ENCODE measurements around the gene CYBC1.
"Not testable (repeated sequence)": the region's sequence is repeated elsewhere in the genome, so short reads cannot be mapped to it uniquely, and the experiment has no call there.

The CYBC1 gene

GRCh38 chr17:82477934-82478333 lies 27.4 kb upstream of the CYBC1 start:
- no peak for DNase-seq (ENCODE audit: low spot score)

- no peak for DNase-seq (ENCODE audit: low spot score)
Observed at GRCh38 chr17:82475458-82475857, 24.9 kb upstream of the CYBC1 start.

DNA sequence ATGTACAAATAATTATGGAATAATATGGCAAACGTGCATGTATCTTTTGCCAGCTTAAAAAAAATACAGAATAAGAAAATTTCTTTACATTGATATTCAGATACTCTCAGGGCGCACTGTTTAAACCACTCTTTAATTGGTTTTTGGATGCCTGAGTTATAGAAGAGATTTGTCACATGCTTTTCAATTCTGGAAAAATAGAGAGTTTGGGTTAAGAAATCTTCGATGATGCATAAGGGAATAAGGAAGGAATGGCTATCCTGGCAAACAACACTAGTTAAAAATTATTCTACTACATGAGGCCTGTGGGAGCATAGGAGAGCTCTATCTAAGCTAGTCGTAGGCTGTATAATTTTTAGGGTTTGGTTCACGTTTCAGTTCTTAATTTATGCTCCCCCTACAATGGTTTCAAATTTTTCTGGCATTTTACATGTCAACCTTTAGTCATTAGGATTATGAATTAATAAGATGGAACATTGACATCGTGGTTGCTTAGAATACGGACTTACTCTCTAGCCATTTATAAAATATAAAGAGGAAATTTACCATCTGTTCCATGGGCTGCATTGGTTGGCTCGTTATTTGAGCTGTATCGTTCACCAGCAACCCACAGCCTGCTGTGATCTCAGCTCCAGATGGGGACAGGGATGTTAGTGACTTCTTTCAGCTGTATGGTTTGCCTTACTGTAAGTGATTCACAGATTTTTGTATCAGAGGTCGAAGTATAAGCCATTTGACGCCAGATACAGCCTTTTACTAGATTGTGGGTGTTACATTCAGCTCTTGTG lies 23.9 kb upstream of the CYBC1 start:
- DNase-seq (ENCODE audit: low spot score) = no peak

DNA sequence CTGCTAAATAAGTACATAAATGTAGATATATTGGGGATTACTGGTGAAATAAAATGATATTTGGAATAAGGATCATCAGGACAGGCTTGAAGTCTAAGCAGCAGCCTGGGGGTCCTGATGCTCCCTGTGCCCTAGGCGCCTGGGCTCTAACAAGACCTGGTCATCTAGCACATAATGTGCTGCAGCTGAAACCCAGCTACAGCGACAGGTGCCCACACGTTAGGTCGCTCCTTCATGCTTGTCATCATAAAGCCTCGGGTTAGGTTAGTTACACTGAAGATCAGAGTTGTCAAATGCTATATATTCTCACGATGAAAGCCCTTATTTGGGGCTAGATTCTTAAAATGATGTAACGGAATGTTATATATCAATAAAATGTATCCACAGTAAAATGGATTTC lies 19.5 kb upstream of the CYBC1 start:
- DNase-seq (ENCODE audit: low spot score) = no peak

- no peak for DNase-seq (ENCODE audit: low spot score)
Observed at GRCh38 chr17:82468692-82469091, 18.1 kb upstream of the CYBC1 start.

DNA sequence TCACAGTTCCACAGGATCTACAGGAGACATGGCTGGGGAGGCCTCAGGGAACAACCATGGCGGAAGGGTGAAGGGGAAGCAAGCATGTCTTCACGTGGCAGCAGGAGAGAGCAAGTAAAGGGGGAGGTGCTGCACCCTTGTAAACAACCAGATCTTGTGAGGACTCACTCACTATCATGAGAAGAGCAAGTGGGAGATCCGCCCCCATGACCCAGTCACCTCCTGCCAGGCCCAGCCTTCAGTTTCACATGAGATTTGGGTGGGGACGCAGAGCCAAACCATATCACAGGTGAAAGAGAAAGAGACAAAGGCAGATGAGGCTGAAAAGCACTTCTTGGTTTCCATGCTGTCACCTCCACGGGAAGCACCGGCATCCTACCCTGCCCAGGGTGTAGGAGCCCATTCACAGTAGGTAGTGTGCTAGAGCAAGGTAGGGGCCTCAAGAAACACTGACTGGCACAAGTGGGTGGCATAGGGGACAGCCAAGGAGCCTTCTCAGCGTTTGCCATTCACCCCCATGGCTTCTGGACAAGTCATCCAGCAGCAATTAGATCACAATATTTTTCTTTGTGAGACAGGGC lies 14.6 kb upstream of the CYBC1 start:
- no peak for DNase-seq (ENCODE audit: low spot score)

DNA sequence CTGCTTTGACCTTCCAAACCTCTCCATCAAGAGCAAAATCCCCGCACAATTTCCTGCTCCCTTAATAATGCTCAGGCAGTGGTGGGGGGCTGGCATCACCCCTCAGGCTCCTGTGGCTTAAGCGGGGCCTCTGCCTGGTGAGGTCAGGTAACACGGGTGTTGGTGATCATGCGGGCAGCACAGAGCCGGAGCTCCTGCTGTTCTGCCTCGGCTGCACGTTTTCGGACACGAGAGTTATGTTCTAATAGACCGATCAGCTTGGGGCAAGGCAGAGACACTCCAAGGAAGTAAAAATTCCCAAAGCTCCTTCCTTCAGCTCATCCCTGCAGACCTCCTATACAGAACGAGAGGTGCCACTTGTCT lies 14.0 kb upstream of the CYBC1 start:
- no peak for DNase-seq (ENCODE audit: low spot score)

- no peak for DNase-seq (ENCODE audit: low spot score)
Observed at GRCh38 chr17:82463925-82464566, 13.5 kb upstream of the CYBC1 start.

GRCh38 chr17:82463391-82463790 lies 12.8 kb upstream of the CYBC1 start:
- no peak for DNase-seq (ENCODE audit: low spot score)

GRCh38 chr17:82461827-82462524 lies 11.4 kb upstream of the CYBC1 start:
- peak; percentile 70 for DNase-seq (ENCODE audit: low spot score)

DNA sequence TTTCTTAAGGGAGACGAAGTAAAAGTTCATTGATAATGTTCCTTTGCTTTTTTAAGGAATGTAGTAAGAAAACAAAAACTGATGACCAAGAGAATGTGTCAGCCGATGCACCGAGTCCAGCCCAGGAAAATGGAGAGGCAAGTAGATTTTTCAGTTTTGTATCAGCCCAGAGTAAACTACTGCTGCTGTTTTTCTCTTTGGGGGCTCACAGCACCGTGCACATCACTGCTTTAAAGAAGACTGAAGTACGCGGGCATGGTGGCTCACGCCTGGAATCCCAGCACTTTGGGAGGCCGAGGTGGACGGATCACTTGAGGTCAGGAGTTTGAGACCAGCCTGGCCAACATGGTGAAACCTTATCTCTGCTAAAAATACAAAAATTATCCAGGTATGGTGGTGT lies 9.4 kb upstream of the CYBC1 start:
- not testable (repeated sequence) for DNase-seq (ENCODE audit: low spot score)

DNA sequence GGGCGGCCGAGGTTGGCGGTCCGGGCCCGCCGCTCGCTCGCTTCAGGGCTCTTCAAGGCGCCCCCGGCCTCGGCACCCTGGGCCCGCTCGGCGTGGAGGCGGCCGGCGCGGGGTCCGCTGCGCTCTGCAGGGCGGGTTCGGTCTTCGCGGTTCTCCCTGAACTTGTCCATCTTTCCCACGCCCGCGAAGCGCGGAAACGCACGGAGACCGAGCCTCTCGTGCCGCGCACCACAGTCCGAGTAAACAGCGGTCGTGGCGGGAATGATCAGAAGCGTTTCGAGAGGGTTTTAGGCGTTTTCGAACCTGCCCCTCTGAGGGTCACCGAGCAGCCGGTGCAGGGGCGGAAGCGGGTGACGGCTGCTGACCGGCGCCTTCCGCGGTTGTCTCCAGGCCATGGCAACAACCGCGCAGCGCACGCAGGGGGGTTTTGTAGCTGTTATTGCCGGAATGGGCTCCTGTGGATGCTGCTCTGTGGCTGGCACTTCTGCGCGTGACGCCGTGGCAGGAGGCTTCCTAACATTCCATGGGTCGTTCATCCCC lies 8.4 kb upstream of the CYBC1 start:
- no peak for DNase-seq (ENCODE audit: low spot score)

GRCh38 chr17:82458179-82458884 lies 7.8 kb upstream of the CYBC1 start, which contains the start of gene NARF:
Gene NARF (plus strand): TSS chr17:82458741. CDS start chr17:82458804, 63 bp downstream.
- peak; percentile 98 for DNase-seq (ENCODE audit: low spot score)

GRCh38 chr17:82457929-82458178 lies 7.3 kb upstream of the CYBC1 start:
- DNase-seq (ENCODE audit: low spot score) = peak; percentile 90

DNA sequence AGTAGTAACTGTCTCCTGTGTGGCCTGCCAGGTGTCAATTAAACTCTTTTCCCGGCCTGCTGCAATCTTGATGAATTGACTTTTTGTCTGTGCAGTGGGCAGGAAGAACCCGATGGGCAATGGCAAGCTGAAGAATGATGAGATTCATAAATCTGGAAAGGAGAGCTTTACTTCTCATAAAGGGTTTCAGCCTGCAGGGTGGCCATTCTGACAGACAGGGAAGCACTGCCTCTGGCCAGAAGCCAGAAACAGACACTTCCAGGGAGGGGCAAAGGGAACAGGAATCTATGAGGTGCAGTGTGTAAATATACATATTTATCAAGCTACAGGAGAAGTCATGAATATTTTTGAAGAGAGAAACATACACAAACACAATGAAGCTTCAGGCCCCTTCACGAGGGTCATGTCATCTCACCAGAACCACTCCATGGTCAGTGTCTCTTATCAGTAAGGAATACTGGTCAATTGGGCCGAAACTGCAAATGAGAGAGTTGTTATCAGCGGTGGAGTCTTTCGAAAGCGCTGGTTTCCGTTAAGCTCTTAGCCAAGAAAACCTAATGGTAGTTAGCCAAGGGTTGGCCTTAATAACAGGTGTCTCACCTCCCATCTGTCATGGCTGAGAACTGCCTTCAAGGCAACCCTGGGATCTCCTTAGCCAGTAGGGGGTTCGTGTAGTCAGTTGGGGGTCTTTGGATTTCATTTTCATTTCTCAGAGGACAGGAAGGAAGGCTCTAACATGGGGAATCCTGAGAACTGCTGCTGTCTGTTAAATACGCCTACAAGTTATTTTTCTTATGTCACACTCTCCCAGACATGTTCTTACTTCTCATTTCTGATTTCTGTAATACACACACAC lies 6.7 kb upstream of the CYBC1 start:
- DNase-seq (ENCODE audit: low spot score) = no peak

- DNase-seq (ENCODE audit: low spot score) = not testable (repeated sequence)
Observed at GRCh38 chr17:82453706-82454105, 3.2 kb upstream of the CYBC1 start.

DNA sequence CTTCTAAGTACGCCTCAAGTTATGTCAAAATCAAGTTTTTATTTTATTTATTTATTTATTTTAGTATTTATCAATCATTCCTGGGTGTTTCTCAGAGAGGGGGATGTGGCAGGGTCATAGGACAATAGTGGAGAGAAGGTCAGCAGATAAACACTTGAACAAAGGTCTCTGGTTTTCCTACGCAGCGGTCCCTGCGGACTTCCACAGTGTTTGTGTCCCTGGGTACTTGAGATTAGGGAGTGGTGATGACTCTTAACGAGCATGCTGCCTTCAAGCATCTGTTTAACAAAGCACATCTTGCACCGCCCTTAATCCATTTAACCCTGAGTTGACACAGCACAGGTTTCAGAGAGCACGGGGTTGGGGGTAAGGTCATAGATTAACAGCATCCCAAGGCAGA lies 2.6 kb upstream of the CYBC1 start:
- not testable (repeated sequence) for DNase-seq (ENCODE audit: low spot score)

DNA sequence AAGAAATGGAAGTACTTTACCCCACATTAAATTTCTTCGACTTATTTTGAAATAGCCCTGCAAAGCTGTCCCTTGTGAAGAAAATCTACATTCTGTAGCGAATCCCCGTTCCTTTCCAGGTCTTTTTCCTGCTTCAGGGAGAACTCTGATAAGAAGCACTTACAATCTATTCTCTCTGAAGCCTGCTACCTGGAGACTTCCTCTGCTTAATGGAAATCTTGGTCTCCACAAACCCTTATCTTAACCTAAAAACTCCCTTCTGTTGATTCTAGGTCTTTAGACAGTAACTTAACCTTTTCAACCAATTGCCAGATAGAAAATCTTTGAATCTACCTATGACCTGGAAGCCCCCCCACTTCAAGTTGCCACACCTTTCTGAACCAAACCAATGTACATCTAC lies 1.6 kb upstream of the CYBC1 start:
- DNase-seq (ENCODE audit: low spot score) = no peak

GRCh38 chr17:82449883-82450356 lies 632 bp downstream of the CYBC1 start:
- DNase-seq (ENCODE audit: low spot score) = no peak

- no peak for DNase-seq (ENCODE audit: low spot score)
Observed at GRCh38 chr17:82449131-82449882, 1.2 kb downstream of the CYBC1 start.

Measured in HuH-7.5 (cell line).